GM19463 (cell line): ENCODE results near the gene SLC13A3.

Experiments used
- ATAC-seq: cut with Tn5 transposase; IDR thresholded peaks from one replicate; pipeline ENCODE4 v1.9.1; 2021; ENCODE audit warnings: mild to moderate bottlenecking, moderate library complexity; ENCODE audit not compliant: unreplicated experiment

The SLC13A3 gene

DNA sequence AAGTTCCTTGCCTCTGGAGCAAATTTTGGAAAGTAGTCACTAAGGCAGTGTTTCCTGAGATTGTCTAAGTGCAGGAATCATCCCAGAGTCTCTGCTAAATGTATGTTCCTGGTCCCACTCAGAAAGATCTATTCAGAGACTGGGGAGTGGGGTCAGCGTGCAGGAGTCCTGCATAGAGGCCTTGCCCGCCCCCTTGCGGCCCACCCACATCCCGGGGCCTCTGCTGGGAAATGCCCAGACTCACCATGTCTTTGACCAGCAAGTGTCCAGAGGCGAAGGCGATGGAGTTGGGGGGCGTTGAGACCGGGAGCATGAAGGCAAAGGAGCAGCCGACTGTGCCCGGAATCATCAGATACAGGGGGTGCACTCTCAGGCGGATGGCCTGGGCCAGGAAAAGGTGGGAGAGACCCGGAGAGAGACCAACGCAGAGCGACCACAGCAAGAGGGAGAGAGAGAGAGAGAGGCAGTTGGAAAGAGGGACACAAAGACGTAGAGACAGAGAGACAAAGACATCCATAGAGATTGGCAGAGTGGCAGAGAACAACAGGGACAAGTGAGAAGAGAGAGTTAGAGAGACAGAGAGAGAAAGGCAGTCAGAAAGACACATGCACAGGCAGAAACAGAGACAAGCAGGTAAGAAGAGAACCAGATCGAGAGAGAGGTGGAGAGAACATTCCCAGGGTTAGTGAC, 87.9 kb downstream of the SLC13A3 start:
- ATAC-seq, result no peak

- ATAC-seq, result no peak
Observed at GRCh38 chr20:46562373-46563169, 88.7 kb downstream of the SLC13A3 start.

- no peak for ATAC-seq
Observed at GRCh38 chr20:46562009-46562372, 89.3 kb downstream of the SLC13A3 start.

- no peak for ATAC-seq
Observed at GRCh38 chr20:46559685-46560440, 91.4 kb downstream of the SLC13A3 start.

- ATAC-seq, result no peak
Observed at GRCh38 chr20:46559001-46559400, 92.3 kb downstream of the SLC13A3 start.

DNA sequence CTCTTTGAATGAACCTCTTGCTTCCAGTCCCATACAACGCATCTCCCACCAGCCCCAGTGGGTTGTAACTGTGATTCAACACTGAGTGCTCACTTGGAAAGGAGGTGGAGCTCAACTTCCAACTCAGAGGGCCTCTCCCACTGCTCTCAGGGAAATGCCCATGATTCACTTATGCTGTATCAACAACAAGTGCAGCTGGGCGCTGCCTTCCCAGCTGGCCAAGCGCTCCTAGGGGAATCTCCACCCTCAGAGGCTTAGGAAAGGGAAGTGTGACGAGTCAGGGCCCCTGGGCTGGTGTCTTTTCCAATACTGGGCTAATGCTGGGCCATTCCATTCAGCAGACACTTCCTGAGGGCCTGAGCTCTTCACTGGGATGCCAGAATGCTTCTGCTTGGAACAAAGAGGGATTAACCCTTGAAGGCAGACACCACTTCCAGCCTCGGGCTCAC, 92.7 kb downstream of the SLC13A3 start:
- ATAC-seq, result no peak

DNA sequence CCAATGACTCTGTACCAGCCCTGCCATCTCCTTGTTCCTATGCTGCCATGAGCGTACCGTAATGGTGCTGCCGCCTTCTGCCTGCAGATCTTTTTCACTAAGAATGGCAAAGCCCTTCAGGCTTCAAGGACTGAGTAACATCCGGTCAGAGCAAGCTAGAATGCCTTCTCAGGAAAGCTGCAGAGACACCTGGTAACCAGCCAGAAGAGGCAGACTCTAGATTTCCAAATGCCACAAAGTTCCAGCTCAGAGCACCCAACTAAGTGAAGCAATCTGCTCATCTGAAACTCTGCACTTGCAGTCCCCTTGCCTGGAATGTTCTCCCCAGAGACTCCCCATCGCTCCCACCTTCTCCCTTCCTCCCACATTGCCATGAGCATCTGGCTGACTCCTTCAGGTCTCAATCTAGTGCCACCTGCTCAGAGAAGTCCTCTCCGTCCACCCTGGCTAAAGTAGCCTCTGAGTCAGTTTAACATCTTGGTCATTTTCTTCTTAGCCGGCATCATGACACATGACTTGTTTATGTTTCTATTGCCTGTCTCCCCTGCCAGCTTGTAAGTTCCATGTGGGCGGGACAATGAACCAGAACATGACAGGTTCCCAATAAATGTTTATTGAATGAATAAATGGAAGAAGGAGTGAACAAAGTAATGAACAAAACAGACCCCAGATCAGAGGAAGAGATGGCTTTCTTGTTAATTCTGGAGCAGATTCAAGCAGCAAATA, 93.9 kb downstream of the SLC13A3 start:
- no peak for ATAC-seq

DNA sequence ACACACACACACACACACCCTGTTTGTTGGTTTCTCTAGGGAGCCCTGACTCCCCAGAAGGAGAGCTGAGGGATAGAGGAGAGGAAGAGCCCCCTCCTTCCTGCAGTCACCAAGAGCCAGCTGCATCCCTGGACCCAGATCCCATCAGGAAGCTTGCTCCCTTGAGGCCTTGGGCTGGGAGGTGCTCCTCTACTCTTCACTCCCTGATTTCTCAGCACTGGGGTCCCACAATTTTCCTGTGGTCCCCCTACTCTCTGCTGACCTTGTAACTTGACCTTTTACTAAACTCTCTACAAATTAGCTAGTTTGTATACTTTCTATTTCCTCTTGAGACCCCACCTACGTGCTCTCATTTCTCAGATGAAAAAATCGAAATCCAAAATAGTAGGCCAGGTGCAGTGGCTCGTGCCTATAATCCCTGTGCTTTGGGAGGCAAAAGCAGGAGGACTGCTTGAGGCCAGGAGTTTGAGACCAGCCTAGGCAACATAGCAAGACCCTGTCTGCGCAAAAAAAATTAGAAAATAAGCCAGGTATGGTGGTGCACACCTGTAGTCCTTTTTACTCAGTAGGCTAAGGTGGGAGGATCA, 95.8 kb downstream of the SLC13A3 start:
- ATAC-seq, result no peak

GRCh38 chr20:46554828-46555227, 96.4 kb downstream of the SLC13A3 start:
- ATAC-seq, result no peak

DNA sequence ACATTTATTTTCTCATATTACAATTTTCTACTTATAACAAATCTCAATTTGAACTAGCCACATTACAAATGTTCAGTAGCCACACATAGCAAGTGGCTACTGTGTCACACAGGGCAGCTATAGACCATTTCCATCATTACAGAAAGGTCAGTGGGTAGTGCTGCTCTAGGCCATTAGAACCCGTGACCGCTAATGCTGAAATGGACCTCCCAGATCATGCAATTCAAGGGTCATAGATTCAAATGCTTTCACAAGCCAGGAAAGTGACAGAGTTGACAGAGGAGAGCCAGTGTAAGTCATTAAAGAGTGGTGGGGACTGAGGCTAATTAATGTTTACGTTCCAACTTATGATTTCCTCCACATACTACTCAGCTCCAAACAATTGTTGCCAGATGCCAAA, 97.3 kb downstream of the SLC13A3 start:
- ATAC-seq, result no peak

DNA sequence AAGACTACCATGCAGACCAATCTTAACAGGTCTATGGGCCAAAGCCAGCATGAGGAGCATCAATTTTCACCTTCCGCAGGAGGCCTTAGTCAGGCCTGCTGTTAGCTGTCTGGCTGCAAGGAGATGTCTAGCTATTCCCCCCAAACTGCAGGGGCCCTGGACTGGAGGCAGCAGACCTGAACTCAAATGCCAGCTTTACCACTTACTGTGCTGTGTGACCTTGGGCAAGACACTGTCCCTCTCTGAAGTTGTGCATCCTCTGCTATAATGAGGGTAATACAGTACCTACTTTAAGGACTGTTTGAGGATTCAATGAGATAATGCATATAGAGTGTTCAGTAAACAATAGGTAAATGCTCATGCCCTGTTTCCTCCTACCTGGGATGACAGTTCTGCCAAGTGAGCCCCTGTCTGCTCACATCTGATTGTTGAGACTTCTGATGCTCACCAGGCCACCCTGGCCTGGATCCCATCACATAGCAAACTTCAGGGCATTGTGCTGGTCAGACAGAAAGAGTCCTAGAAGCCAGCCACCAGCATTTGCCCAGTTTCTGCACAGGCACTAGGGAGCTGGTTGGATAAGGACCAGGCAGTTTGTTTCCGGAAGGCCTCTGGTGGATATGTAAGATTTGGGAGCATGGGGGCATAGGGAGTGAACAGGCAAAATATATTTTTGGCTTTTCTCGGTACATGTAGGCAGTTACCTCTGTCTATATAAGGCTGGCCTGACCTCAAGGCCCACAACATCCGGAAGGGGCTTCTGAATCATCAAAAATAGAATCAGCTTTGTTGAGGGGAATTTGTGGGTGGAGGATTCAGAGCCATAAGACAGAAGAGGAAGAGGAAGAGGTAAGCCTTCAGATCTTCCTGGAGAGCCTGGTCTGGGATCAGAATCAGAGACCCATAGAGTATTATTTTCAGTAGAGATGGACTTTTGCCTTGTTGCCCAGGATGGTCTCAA, 98.5 kb downstream of the SLC13A3 start:
- peak; percentile 68 for ATAC-seq

DNA sequence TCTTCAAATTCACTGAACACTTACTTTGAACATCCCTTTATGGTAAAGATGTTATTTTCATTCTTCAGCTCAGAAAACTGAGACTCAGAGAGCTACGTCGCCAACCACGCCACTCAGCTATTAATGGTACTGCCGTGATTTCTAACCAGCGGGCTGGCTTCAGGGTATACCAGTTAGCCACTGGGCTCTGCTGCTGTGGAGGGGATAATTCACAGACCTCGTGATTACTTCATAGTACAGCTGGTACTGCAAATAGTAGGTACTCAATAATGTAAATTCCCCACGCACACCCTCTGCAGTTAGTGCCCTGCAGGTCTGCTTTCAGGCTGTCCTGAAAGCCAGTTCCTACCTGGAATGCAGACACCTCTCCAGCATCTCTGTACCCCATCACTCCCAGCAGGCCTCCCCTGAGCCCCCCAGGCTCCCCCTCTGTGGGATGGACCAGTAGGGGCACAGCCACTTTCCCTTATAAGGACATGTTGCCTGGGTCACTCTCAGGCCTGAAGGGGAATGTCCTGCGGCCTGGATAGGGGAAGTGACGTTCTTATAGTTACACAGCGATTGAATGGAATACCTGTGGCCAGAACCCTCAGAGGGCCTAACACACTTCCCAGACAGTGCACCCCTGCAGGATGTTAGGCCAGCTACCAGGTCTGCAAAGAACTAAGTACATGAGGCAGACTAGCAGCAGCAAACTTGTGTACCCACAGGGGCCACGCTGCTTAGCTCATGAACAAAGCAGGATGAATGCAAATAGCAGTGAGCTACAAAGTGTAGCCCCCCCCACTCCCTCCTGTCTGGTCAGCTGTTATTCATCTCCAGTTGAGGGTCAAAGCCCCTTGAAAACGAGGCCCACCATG, 99.5 kb downstream of the SLC13A3 start:
- no peak for ATAC-seq

DNA sequence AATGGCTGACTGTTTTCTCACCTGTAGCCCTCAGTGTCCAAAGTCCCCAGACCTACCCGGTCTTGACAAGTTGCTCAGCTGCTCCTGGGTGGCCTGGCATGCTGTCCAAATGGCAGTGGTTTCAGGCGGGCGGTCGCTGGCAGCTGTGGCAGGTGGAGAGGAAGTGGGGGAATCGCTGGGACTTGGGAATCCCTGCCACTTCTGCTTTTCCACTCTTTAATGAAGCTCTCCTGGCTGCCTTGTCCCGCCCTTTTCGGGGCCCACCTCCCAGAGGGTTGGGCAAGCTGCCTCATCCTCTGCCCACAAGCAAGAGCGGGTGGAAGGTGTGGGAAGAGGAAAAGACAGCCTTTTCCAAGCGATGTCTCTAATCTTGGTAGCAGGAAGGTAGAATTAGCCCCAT, 100.8 kb downstream of the SLC13A3 start, which contains the start of gene OCSTAMP:
OCSTAMP (minus strand) TSS at position 194 of the 400 bp plus-strand sequence; CDS start at position 100, 94 bp downstream.
- no peak for ATAC-seq

- no peak for ATAC-seq
Observed at GRCh38 chr20:46549188-46549972, 101.9 kb downstream of the SLC13A3 start.

DNA sequence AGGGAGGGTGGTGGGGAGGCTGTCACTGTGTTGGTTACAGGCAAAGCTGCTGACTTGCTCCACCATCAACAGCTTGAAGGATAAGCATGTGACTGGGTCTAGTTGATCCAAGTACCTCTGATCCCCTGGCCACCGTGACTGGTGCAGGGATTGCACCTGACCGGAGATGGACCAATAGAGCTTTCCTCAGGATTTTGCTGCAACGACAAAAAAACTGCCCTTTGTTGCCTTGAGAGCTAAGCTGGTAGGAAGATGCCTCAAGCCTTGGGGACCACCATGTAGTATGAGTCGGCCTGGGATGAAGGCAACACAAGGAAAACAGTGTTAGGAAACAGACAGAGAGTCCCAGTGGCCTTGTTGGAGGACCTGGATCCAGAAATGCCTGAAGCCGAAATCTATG, 102.6 kb downstream of the SLC13A3 start:
- ATAC-seq, result no peak

GRCh38 chr20:46547995-46548394, 103.3 kb downstream of the SLC13A3 start:
- ATAC-seq, result no peak

- no peak for ATAC-seq
Observed at GRCh38 chr20:46546936-46547335, 104.3 kb downstream of the SLC13A3 start.

- ATAC-seq, result no peak
Observed at GRCh38 chr20:46546298-46546697, 105.0 kb downstream of the SLC13A3 start.
